GM12892 (cell line): ENCODE results near the gene C15orf40.

Source experiments
- POLR2A ChIP-seq: IDR thresholded peaks from 2 replicates; pipeline ENCODE4 v1.6.1; 2011; ENCODE audit warnings: low read depth, low read length, control low read depth
- POLR2AphosphoS5 ChIP-seq: IDR thresholded peaks from 2 replicates; pipeline ENCODE4 v1.6.1; 2011; ENCODE audit warnings: low read depth, low read length, control low read depth
- TAF1 ChIP-seq: IDR thresholded peaks from 2 replicates; pipeline ENCODE4 v1.6.1; 2011; ENCODE audit warnings: low read depth, mild to moderate bottlenecking, control low read depth, low read length, borderline replicate concordance

DNA sequence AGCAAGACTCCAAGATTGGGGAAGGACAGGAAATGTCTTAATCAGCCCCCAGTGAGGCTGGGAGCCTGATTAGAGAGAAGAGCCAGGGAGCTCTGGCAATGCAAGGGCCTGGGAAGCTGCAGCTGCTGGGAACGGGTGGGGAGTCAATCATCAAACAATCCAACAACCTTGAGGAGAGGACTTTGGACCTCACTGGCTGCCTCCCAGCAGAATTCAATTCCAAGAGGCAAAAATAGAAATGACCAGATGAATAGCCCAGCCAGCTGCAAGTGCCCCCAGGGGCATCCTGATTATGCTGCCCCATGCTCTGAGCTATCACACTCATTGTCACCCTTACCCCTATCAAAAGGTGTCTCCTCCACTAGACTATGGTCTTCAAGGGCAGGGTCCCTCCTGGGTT is 52.8 kb downstream of the C15orf40 start:
- TF ChIP-seq POLR2A (no peak), POLR2AphosphoS5 (no peak), TAF1 (no peak)
